Astrocyte of the cerebellum (primary cell): Measurements from ENCODE around the gene FAM98B.

Experiments used
- DNase-seq: peaks from one replicate; pipeline ENCODE4 v3.0.0-alpha.2; 2011; ENCODE audit warnings: low read depth
- H3K4me3 ChIP-seq: 2 replicates; pipeline ENCODE4 v1.5.1; 2011; ENCODE audit warnings: mild to moderate bottlenecking, low read depth, low read length, moderate library complexity
- CTCF ChIP-seq: IDR thresholded peaks from 2 replicates; pipeline ENCODE4 v1.5.1; 2012; ENCODE audit warnings: low read length, low read depth, moderate library complexity, mild to moderate bottlenecking; ENCODE audit errors: missing control alignments
- in situ Hi-C: cut with HindIII; loops from 2 replicates; pipeline ENCODE4 v1.10.0; 2017; ENCODE audit warnings: low sequenced_read_pairs

FAM98B gene

GRCh38 chr15:38496151-38496550 lies 42.2 kb downstream of the FAM98B start:
- no peak for TF ChIP-seq CTCF
- no peak for DNase-seq
- no peak overlapping the region for H3K4me3 ChIP-seq
- in situ Hi-C loops: no loop called here

DNA sequence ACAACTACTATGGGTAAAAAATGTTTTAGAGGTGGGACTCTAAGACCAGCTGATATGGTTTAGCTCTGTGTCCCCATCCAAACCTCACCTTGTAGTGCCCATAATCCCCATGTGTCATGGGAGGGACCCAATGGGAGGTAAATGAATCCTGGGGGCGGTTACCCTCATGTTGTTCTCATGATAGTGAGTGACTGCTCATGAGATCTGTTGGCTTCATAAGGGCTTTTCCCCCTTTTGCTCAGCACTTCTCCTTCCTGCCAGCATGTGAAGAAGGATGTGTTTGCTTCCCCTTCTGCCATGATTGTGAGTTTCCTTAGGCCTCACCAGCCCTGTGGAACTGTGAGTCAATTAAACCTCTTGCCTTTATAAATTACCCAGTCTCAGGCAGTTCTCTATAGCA lies 45.7 kb downstream of the FAM98B start:
- no peak for DNase-seq
- TF ChIP-seq CTCF: no peak
- in situ Hi-C loops: loop anchor here (5.0 kb wide), 1 partner anchor 38 kb away; no protein-coding TSS in a partner anchor
- H3K4me3 ChIP-seq: no peak overlapping the region

- no peak for DNase-seq
- no peak for TF ChIP-seq CTCF
- H3K4me3 ChIP-seq: no peak overlapping the region
- in situ Hi-C loops: loop anchor here (5.0 kb wide), 1 partner anchor 34 kb away; no protein-coding TSS in a partner anchor
These were observed 49.6 kb downstream of the FAM98B start for GRCh38 chr15:38503496-38503895.

DNA sequence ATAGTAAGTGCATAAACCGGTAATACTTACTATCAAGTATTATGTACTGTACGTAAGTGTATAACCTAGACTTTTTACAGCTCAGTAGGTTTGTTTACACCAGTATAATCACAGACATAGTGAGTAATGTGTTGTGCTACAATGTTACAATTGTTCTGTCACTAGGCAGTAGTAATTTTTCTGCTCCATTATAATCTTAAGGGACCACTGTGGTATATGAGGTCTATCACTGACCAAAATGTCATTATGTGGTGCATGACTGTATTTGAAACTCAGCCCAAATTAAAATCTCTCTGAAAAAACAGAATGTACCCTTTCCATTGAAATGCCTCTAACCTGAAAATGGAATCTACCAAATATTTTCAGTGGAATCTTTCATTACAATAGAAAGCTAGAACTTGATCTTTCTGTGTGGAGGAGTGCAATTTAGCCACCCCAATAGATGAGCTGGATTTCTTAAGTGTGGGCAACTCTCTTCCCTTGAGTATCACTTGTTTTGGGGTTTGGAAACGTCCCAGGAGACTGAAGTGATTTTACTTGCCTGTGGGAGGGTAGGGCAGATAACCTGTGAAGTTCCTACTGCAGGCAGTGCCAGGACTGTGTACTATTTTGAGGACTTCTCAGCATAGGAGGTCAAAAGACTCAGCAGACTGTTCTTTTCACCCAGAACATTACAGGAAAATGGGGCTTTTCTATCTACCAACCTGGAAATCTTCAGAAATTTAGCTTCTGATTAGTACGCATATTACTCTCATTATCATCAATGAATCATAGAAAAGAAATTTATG lies 50.9 kb downstream of the FAM98B start:
- H3K4me3 ChIP-seq: no peak overlapping the region
- DNase-seq: peak; percentile 13
- in situ Hi-C loops: loop anchor here (5.0 kb wide), 1 partner anchor 32 kb away; no protein-coding TSS in a partner anchor
- TF ChIP-seq CTCF: no peak

DNA sequence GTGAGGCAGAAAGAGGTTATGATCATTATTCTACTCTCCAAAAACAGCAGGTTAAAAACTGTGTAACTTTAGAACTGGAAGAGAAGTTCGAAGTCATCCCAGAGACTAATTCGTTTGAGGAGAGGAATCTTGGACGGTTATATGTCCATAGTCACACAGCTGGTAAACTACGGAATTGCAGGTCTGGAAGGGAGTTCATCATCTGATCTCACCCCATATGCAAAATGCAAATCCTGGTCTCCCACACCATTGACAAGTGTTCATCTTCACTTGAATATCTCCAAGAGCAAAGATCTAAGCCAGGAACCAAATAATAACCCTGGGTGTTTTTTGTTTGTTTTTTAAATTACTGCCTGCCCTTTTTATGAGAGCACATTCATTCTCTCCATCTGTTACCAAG lies 53.1 kb downstream of the FAM98B start:
- no peak for DNase-seq
- in situ Hi-C loops: no loop called here
- TF ChIP-seq CTCF: no peak
- no peak overlapping the region for H3K4me3 ChIP-seq

GRCh38 chr15:38507570-38507969 lies 53.6 kb downstream of the FAM98B start:
- in situ Hi-C loops: no loop called here
- TF ChIP-seq CTCF: no peak
- no peak for DNase-seq
- no peak overlapping the region for H3K4me3 ChIP-seq
